Esophagus muscularis mucosa (tissue), 4 donors: ENCODE results near the gene TBL1XR1. TPM values are rescaled to one million over a fixed set of nuclear protein-coding genes. Genes with fewer than 3 reads are reported as not detected.

Source experiments
- DNase-seq: peaks from one replicate; pipeline ENCODE4 v3.0.0-alpha.2; 2017; ENCODE audit errors: extremely low spot score
- H3K27ac ChIP-seq, 4 donors: fragments of 200-600 bp; sonication (generic); replicated peaks in 1 of 4; 1 replicate in 3 of 4; 2 replicates in 1 of 4; pipeline ENCODE4 v1.5.1; 2016 to 2019; ENCODE audit warnings: mild to moderate bottlenecking in 1 of 4
- H3K27me3 ChIP-seq, 4 donors: fragments of 200-600 bp; sonication (generic); one replicate each; pipeline versions ENCODE4 v1.5.1 to v1.6.0; 2016 to 2019
- H3K36me3 ChIP-seq, 4 donors: fragments of 200-600 bp; sonication (generic); one replicate each; pipeline ENCODE4 v1.5.1; 2016 to 2019
- H3K4me1 ChIP-seq, 4 donors: fragments of 200-600 bp; sonication (generic); one replicate each; pipeline ENCODE4 v1.5.1; 2016 to 2019
- H3K4me3 ChIP-seq, 4 donors: fragments of 200-600 bp; sonication (generic); 1 replicate in 2 of 4; 2 replicates in 2 of 4; pipeline ENCODE4 v1.5.1; 2016 to 2019; ENCODE audit warnings: mild to moderate bottlenecking in 4 of 4, moderate library complexity in 1 of 4
- H3K9me3 ChIP-seq, 4 donors: fragments of 200-600 bp; sonication (generic); 1 replicate in 3 of 4; 2 replicates in 1 of 4; pipeline ENCODE4 v1.5.1; 2016 to 2019
- EP300 ChIP-seq: sonication (generic); formaldehyde crosslinking; IDR thresholded peaks from one replicate; pipeline ENCODE4 v1.6.1; 2017; ENCODE audit warnings: antibody characterized with exemption
- POLR2A ChIP-seq: fragments of 450-650 bp; IDR thresholded peaks from one replicate; pipeline ENCODE4 v1.6.1; 2017; ENCODE audit warnings: antibody characterized with exemption, moderate library complexity, mild to moderate bottlenecking, low read depth
- POLR2AphosphoS5 ChIP-seq, 2 donors: sonication (generic); formaldehyde crosslinking; IDR thresholded peaks; one replicate each; pipeline ENCODE4 v1.6.1; 2017; ENCODE audit warnings: antibody characterized with exemption in 2 of 2
- WGBS: methylation state at CpG from one replicate; pipeline ENCODE4 v1.1.5; 2018; 5-methylcytosine and 5-hydroxymethylcytosine counted together
- intact Hi-C: fragments of 100-400 bp; cut with DNase I; formaldehyde crosslinking; loops from one replicate; pipeline ENCODE4 v1.15.1; 2023
- total RNA-seq, 4 donors: library from RNA; depleted of rRNA; stranded (reverse); fragments of >200 nt; gene quantifications; one replicate each; pipeline versions ENCODE4 v1.1.0 to v1.2.1, GENCODE V29; 2016
- TF ChIP-seq, protein P1 (sequence below), 3 experiments: fragments of 200-600 bp in 2 of 3; fragments of 450-650 bp in 1 of 3; sonication (generic) in 2 of 3; IDR thresholded peaks; one replicate each; pipeline ENCODE4 v1.5.1; 2017 to 2019; ENCODE audit warnings: antibody characterized with exemption in 3 of 3, mild to moderate bottlenecking in 2 of 3, moderate library complexity in 1 of 3

TBL1XR1 gene
- total RNA-seq, 4 donors from 2014 or later = 65.0 to 99.2 (median 78.2) TPM

DNA sequence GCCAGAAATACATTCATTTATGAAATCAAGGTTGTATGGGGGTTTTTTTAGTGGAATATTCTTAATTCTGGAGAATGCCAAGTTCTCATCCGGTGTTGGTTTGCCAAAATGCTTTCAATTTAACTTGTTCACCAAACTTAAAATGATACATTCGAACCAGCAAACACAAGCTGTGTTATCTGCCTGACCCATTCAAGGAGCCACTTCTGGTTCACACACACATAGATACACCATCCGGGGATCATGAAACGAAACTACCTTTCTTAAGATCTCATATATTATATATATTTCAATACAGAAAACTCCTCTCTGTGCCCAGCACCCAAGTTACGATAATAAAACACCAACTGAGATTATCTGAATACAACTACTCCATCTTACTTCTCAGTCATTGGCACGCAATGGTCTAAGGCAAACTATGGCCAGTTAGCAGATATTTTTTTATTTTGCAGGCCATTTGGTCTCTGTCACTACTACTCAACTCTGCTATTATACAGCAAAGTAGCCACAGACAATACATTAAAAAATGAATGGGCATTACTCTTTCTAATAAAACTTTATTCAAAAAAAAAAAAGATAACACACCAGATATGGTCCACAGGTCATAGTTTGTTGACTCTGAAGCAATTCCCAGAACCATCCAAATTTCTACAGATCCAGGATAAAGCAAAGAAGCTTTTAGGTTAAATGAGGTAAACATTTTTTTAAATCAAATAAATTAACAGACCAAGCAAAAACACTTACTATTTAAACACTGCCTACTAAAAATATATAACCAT, 89.6 kb downstream of the TBL1XR1 start:
- Histone ChIP-seq H3K27me3 (no peaks in the 10 kb centered on the region), H3K4me1 (peaks cover 50 to 61% (median 51%) of the 10 kb centered on the region in 4 donors), H3K4me3 (no peak overlapping the region), H3K36me3 (no peaks in the 10 kb centered on the region), H3K9me3 (no peaks in the 10 kb centered on the region), H3K27ac (no peak overlapping the region)
- no peak for DNase-seq
- intact Hi-C loops = no loop called here
- 83% methylated on average over 6 of the region's 6 CpGs for WGBS
- TF ChIP-seq, protein P1, sequence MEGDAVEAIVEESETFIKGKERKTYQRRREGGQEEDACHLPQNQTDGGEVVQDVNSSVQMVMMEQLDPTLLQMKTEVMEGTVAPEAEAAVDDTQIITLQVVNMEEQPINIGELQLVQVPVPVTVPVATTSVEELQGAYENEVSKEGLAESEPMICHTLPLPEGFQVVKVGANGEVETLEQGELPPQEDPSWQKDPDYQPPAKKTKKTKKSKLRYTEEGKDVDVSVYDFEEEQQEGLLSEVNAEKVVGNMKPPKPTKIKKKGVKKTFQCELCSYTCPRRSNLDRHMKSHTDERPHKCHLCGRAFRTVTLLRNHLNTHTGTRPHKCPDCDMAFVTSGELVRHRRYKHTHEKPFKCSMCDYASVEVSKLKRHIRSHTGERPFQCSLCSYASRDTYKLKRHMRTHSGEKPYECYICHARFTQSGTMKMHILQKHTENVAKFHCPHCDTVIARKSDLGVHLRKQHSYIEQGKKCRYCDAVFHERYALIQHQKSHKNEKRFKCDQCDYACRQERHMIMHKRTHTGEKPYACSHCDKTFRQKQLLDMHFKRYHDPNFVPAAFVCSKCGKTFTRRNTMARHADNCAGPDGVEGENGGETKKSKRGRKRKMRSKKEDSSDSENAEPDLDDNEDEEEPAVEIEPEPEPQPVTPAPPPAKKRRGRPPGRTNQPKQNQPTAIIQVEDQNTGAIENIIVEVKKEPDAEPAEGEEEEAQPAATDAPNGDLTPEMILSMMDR (IDR thresholded peaks at IDR 0.05) = no peak
- TF ChIP-seq POLR2AphosphoS5 (IDR thresholded peaks at IDR 0.05) (no peak), EP300 (no peak), POLR2A (no peak)

DNA sequence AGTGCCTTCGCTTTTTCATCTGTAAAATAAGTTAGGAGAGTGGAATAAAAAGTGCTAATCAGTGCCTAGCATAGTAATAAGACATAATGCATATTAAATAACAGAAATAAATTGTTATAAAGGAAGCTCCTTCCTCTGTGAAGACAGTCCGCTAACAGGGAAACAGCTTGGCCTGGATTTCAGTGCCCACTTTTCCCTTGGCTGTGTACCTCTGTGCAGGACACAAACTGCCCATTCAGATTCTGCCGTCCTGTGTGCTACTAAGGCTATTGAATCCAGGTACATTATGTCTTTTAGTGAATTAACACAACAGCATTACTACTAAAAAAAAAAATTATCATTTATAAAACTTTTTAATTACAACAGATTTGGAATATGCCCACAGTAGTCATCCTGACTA, 90.7 kb downstream of the TBL1XR1 start:
- Histone ChIP-seq H3K4me1 (peaks cover 56 to 70% (median 58%) of the 10 kb centered on the region in 4 donors), H3K36me3 (no peaks in the 10 kb centered on the region), H3K27ac (no peak overlapping the region), H3K27me3 (no peaks in the 10 kb centered on the region), H3K9me3 (no peaks in the 10 kb centered on the region), H3K4me3 (no peak overlapping the region)
- 90% methylated on average over 3 of the region's 3 CpGs for WGBS
- TF ChIP-seq POLR2AphosphoS5 (IDR thresholded peaks at IDR 0.05) (no peak), POLR2A (no peak), EP300 (no peak)
- TF ChIP-seq, protein P1 (IDR thresholded peaks at IDR 0.05) = no peak
- intact Hi-C loops = no loop called here
- DNase-seq = no peak

DNA sequence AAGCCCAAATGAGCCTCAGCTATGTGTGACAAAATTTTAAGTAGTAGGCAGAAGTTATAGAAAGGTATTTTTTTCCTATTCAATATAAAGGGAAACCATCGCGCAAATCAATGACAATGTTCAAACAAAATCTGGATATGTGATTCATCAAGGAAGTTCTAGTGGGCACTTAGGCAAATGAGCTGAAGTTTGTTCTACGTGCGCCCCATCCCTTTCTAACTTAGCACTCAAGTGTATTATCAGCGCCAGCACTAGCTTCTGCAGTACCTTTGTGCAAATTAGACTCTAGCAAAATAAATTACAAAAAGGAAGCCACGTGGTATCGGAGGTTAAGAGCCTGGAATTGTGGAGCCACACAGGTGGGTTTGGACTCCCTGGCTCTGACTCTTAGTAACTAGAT, 91.1 kb downstream of the TBL1XR1 start:
- Histone ChIP-seq H3K36me3 (no peaks in the 10 kb centered on the region), H3K9me3 (no peaks in the 10 kb centered on the region), H3K4me1 (peaks cover 52 to 67% (median 56%) of the 10 kb centered on the region in 4 donors), H3K27me3 (no peaks in the 10 kb centered on the region), H3K4me3 (no peak overlapping the region), H3K27ac (no peak overlapping the region)
- DNase-seq = no peak
- intact Hi-C loops = no loop called here
- no peak for TF ChIP-seq EP300
- 91% methylated on average over 7 of the region's 7 CpGs for WGBS

DNA sequence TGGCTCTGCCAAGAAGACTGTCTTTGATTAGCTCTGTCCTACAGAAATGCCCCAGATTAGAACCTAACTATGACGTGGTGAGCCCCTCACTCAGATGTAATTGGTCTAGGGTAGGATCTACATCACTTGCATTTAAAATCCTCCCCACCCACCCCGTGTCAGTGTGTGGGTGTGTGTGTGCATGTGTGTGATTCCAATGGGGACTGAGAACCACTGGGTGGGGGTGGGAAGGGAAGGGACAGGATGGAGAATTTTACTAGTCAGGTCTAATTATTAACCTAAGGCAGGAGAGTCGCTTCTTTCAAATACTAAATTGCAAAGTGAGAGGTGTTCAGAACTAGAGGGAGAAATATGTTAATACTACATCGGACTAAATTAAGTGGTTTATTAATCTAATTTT, 91.7 kb downstream of the TBL1XR1 start:
- Histone ChIP-seq H3K27me3 (no peaks in the 10 kb centered on the region), H3K27ac (no peak overlapping the region), H3K9me3 (no peaks in the 10 kb centered on the region), H3K36me3 (no peaks in the 10 kb centered on the region), H3K4me3 (no peak overlapping the region), H3K4me1 (peaks cover 47 to 61% (median 52%) of the 10 kb centered on the region in 4 donors)
- no peak for TF ChIP-seq EP300
- TF ChIP-seq POLR2A = no peak
- TF ChIP-seq POLR2AphosphoS5 (IDR thresholded peaks at IDR 0.05) = no peak
- TF ChIP-seq, protein P1 (IDR thresholded peaks at IDR 0.05) = no peak
- 89% methylated on average over 4 of the region's 4 CpGs for WGBS
- intact Hi-C loops = no loop called here
- DNase-seq = no peak

DNA sequence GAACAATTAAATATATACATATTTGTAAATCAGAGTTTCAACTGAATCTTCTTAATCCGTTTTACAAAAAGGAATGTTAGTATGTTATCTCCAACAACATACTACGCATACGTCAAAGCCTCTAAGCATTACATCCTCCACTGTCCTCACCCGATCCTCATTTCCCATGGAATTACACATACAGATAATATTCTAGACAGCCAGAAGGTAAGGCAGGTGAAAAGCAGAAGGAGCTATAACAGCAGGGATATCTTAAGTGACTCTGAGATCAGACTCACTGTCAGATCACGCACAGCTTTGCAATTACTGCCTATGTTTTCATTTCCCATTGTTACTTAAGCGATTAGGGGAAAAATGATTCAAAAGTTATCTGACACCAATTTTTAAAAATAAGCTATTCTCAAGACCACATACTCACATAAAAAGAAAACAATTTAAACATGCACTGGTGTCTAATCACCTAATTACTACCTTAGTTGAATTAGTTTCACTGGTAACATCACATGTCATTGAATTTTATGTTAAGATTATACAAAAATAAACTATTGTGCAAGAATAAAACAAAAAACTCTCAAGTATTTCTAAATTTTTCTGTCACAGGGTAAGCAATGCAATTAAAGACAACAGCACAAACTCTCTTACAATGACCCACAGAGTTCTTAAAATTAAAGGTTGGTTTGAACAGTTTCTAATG, 92.8 kb downstream of the TBL1XR1 start:
- 92% methylated on average over 6 of the region's 6 CpGs for WGBS
- H3K9me3 ChIP-seq = no peaks in the 10 kb centered on the region
- H3K4me1 ChIP-seq = peaks cover 35 to 50% (median 42%) of the 10 kb centered on the region in 4 donors
- DNase-seq = no peak
- TF ChIP-seq POLR2AphosphoS5 (IDR thresholded peaks at IDR 0.05) (no peak), EP300 (no peak), POLR2A (no peak)
- TF ChIP-seq, protein P1 (IDR thresholded peaks at IDR 0.05) = no peak
- H3K4me3 ChIP-seq = no peak overlapping the region
- no peaks in the 10 kb centered on the region for H3K36me3 ChIP-seq
- intact Hi-C loops = no loop called here
- H3K27ac ChIP-seq = no peak overlapping the region
- no peaks in the 10 kb centered on the region for H3K27me3 ChIP-seq
